ENCODE data around the gene AZU1. TPM values are rescaled to one million over a fixed set of nuclear protein-coding genes. Genes with fewer than 3 reads are reported as not detected.

Gene AZU1
- 0.15 to 0.41 TPM (median 0.35 TPM) in 4 of 5 replicates, not detected in the other for total RNA-seq (2022; extraction: Qiagen RNA extraction; ENCODE audit: low read depth)

GRCh38 chr19:827710-828321 lies at the start of gene AZU1:
Gene AZU1 (plus strand): TSS chr19:827837. CDS start chr19:827847, 10 bp downstream.

GRCh38 chr19:796692-797527 lies 30.7 kb upstream of the AZU1 start, which contains the start of gene PTBP1:
Gene PTBP1 (plus strand): TSS chr19:797452. CDS start chr19:797498, 46 bp downstream.

GRCh38 chr19:821825-822503 lies 5.7 kb upstream of the AZU1 start, which contains the start of gene PLPPR3:
Gene PLPPR3 (minus strand): TSS chr19:821955. CDS start chr19:821559, 396 bp downstream.

GRCh38 chr19:840519-841206 lies 13.0 kb downstream of the AZU1 start, which contains the start of gene PRTN3:
Gene PRTN3 (plus strand): TSS chr19:840999. CDS start chr19:841009, 10 bp downstream.

GRCh38 chr19:852136-853013 lies 24.7 kb downstream of the AZU1 start, which contains the start of gene ELANE:
Gene ELANE (plus strand): TSS chr19:852303. CDS start chr19:852329, 26 bp downstream.

GRCh38 chr19:858868-859843 lies 31.5 kb downstream of the AZU1 start, which contains the start of gene CFD:
Gene CFD (plus strand): TSS chr19:859664. CDS start chr19:859690, 26 bp downstream.

Other genes starting within 250 kb of the AZU1 start
- gene HCN2, start 238.0 kb upstream of the AZU1 start, total RNA-seq (2022; extraction: Qiagen RNA extraction; ENCODE audit: low read depth), result 28.8 to 39.6 TPM (median 38.9 TPM) in 5 replicates
- gene POLRMT, start 194.3 kb upstream of the AZU1 start, total RNA-seq (2022; extraction: Qiagen RNA extraction; ENCODE audit: low read depth), result 74.9 to 100 TPM (median 98.7 TPM) in 5 replicates
- 0.32 to 0.79 TPM (median 0.67 TPM) in 5 replicates for gene FGF22, start 188.0 kb upstream of the AZU1 start, total RNA-seq (2022; extraction: Qiagen RNA extraction; ENCODE audit: low read depth)
- 57.4 to 74.9 TPM (median 73.8 TPM) in 5 replicates for gene RNF126, start 164.6 kb upstream of the AZU1 start, total RNA-seq (2022; extraction: Qiagen RNA extraction; ENCODE audit: low read depth)
- 198 to 248 TPM (median 224 TPM) in 5 replicates for gene FSTL3, start 151.4 kb upstream of the AZU1 start, total RNA-seq (2022; extraction: Qiagen RNA extraction; ENCODE audit: low read depth)
- gene PRSS57, start 132.4 kb upstream of the AZU1 start, total RNA-seq (2022; extraction: Qiagen RNA extraction; ENCODE audit: low read depth), result not detected in 5 replicates
- gene PALM, start 118.9 kb upstream of the AZU1 start, total RNA-seq (2022; extraction: Qiagen RNA extraction; ENCODE audit: low read depth), result 9.8 to 18.2 TPM (median 15.0 TPM) in 5 replicates
- gene MISP, start 76.7 kb upstream of the AZU1 start, total RNA-seq (2022; extraction: Qiagen RNA extraction; ENCODE audit: low read depth), result 67.0 to 86.8 TPM (median 81.7 TPM) in 5 replicates
- 206 to 217 TPM (median 211 TPM) in 5 replicates for gene PTBP1, start 30.4 kb upstream of the AZU1 start, total RNA-seq (2022; extraction: Qiagen RNA extraction; ENCODE audit: low read depth)
- 2.3 to 5.5 TPM (median 4.8 TPM) in 5 replicates for gene PLPPR3, start 5.9 kb upstream of the AZU1 start, total RNA-seq (2022; extraction: Qiagen RNA extraction; ENCODE audit: low read depth)
- gene PRTN3, start 13.2 kb downstream of the AZU1 start, total RNA-seq (2022; extraction: Qiagen RNA extraction; ENCODE audit: low read depth), result 0.47 to 0.77 TPM (median 0.60 TPM) in 5 replicates
- gene ELANE, start 24.5 kb downstream of the AZU1 start, total RNA-seq (2022; extraction: Qiagen RNA extraction; ENCODE audit: low read depth), result 0.16 to 0.30 TPM (median 0.29 TPM) in 3 of 5 replicates, not detected in the others
- gene CFD, start 31.8 kb downstream of the AZU1 start, total RNA-seq (2022; extraction: Qiagen RNA extraction; ENCODE audit: low read depth), result 11.2 to 22.1 TPM (median 21.4 TPM) in 5 replicates
- gene MED16, start 65.3 kb downstream of the AZU1 start, total RNA-seq (2022; extraction: Qiagen RNA extraction; ENCODE audit: low read depth), result 14.8 to 22.3 TPM (median 21.5 TPM) in 5 replicates
- gene RNU6-9, start 65.6 kb downstream of the AZU1 start, total RNA-seq (2022; extraction: Qiagen RNA extraction; ENCODE audit: low read depth), result not detected in 5 replicates
- 28.8 to 49.8 TPM (median 38.1 TPM) in 5 replicates for gene R3HDM4, start 85.4 kb downstream of the AZU1 start, total RNA-seq (2022; extraction: Qiagen RNA extraction; ENCODE audit: low read depth)
- 0.18 to 0.67 TPM (median 0.39 TPM) in 5 replicates for gene KISS1R, start 89.5 kb downstream of the AZU1 start, total RNA-seq (2022; extraction: Qiagen RNA extraction; ENCODE audit: low read depth)
- 3.3 to 7.1 TPM (median 5.4 TPM) in 5 replicates for gene ARID3A, start 98.2 kb downstream of the AZU1 start, total RNA-seq (2022; extraction: Qiagen RNA extraction; ENCODE audit: low read depth)
- gene WDR18, start 156.5 kb downstream of the AZU1 start, total RNA-seq (2022; extraction: Qiagen RNA extraction; ENCODE audit: low read depth), result 46.9 to 74.3 TPM (median 68.3 TPM) in 5 replicates
- gene GRIN3B, start 172.6 kb downstream of the AZU1 start, total RNA-seq (2022; extraction: Qiagen RNA extraction; ENCODE audit: low read depth), result 1.8 to 3.2 TPM (median 2.6 TPM) in 5 replicates
- gene TMEM259, start 193.3 kb downstream of the AZU1 start, total RNA-seq (2022; extraction: Qiagen RNA extraction; ENCODE audit: low read depth), result 84.8 to 128 TPM (median 125 TPM) in 5 replicates
- not detected in 5 replicates for gene RNU6-2, start 193.7 kb downstream of the AZU1 start, total RNA-seq (2022; extraction: Qiagen RNA extraction; ENCODE audit: low read depth)
- gene CNN2, start 198.8 kb downstream of the AZU1 start, total RNA-seq (2022; extraction: Qiagen RNA extraction; ENCODE audit: low read depth), result 77.5 to 88.2 TPM (median 83.4 TPM) in 5 replicates
- gene ABCA7, start 212.3 kb downstream of the AZU1 start, total RNA-seq (2022; extraction: Qiagen RNA extraction; ENCODE audit: low read depth), result 14.9 to 17.5 TPM (median 16.8 TPM) in 5 replicates
- gene ARHGAP45, start 239.3 kb downstream of the AZU1 start, total RNA-seq (2022; extraction: Qiagen RNA extraction; ENCODE audit: low read depth), result 2.8 to 4.7 TPM (median 4.4 TPM) in 5 replicates

All from A549 treated with GW870086 at 1 μM for 4 hours (cell line).